Hepatocyte (in vitro differentiated cells): ENCODE results near the gene CHAC1. TPM values are rescaled to one million over a fixed set of nuclear protein-coding genes. Genes with fewer than 3 reads are reported as not detected.
A peak's percentile ranks its signal among the peaks of the same experiment; 100 is the strongest.

Source experiments
- DNase-seq: peaks from one replicate; pipeline ENCODE4 v3.0.0-alpha.2; 2016; ENCODE audit warnings: low spot score
- H2AFZ ChIP-seq: fragments of 200-600 bp; sonication (generic); 2 replicates; pipeline ENCODE4 v1.6.0; 2016; ENCODE audit warnings: antibody characterized with exemption, mild to moderate bottlenecking
- H3K27ac ChIP-seq: fragments of 200-600 bp; sonication (generic); 2 replicates; pipeline ENCODE4 v1.5.1; 2016; ENCODE audit warnings: mild to moderate bottlenecking
- H3K27me3 ChIP-seq: fragments of 200-600 bp; sonication (generic); 2 replicates; pipeline ENCODE4 v1.6.1; 2016
- H3K36me3 ChIP-seq: fragments of 200-600 bp; sonication (generic); replicated peaks from 2 replicates; pipeline ENCODE4 v1.5.1; 2016; ENCODE audit warnings: low read depth; ENCODE audit not compliant: insufficient read depth
- H3K4me1 ChIP-seq: fragments of 200-600 bp; sonication (generic); 2 replicates; pipeline ENCODE4 v1.5.1; 2016; ENCODE audit warnings: mild to moderate bottlenecking, moderate library complexity; ENCODE audit not compliant: insufficient read depth
- H3K4me2 ChIP-seq: fragments of 200-600 bp; sonication (generic); 2 replicates; pipeline ENCODE4 v1.6.0; 2016
- H3K4me3 ChIP-seq: fragments of 200-600 bp; sonication (generic); 2 replicates; pipeline ENCODE4 v1.5.1; 2016; ENCODE audit warnings: mild to moderate bottlenecking
- H3K79me2 ChIP-seq: fragments of 200-600 bp; sonication (generic); 2 replicates; pipeline ENCODE4 v1.6.0; 2017; ENCODE audit warnings: mild to moderate bottlenecking
- H3K9me2 ChIP-seq: fragments of 200-600 bp; sonication (generic); replicated peaks from 2 replicates; pipeline ENCODE4 v1.6.0; 2017; ENCODE audit warnings: mild to moderate bottlenecking; ENCODE audit not compliant: insufficient read depth
- H3K9me3 ChIP-seq: fragments of 200-600 bp; sonication (generic); 2 replicates; pipeline ENCODE4 v1.5.1; 2016; ENCODE audit warnings: low read depth, mild to moderate bottlenecking
- H4K20me1 ChIP-seq: fragments of 200-600 bp; sonication (generic); 2 replicates; pipeline ENCODE4 v1.6.0; 2016; ENCODE audit warnings: mild to moderate bottlenecking; ENCODE audit not compliant: insufficient read depth, poor library complexity, severe bottlenecking
- CTCF ChIP-seq: fragments of 200-600 bp; sonication (generic); IDR thresholded peaks from 2 replicates; pipeline ENCODE4 v1.5.1; 2016; ENCODE audit warnings: antibody characterized with exemption, mild to moderate bottlenecking; ENCODE audit not compliant: poor library complexity
- EZH2 ChIP-seq: fragments of 200-600 bp; sonication (generic); IDR thresholded peaks from 2 replicates; pipeline ENCODE4 v1.6.1; 2016; ENCODE audit warnings: antibody characterized with exemption, mild to moderate bottlenecking, borderline replicate concordance
- EZH2phosphoT487 ChIP-seq: fragments of 200-600 bp; sonication (generic); IDR thresholded peaks from one replicate; pipeline ENCODE4 v1.6.1; 2018; ENCODE audit warnings: antibody characterized with exemption, mild to moderate bottlenecking, low read depth, moderate library complexity; ENCODE audit not compliant: unreplicated experiment, severe bottlenecking
- WGBS: methylation state at CpG from one replicate; pipeline ENCODE4 v1.1.6; 2016; ENCODE audit warnings: low lambda C conversion rate; ENCODE audit errors: missing lambda C conversion rate; 5-methylcytosine and 5-hydroxymethylcytosine counted together
- polyA plus RNA-seq: library from polyadenylated mRNA; unstranded; fragments of >200 nt; fragmentation: Nextera tagmentation; extraction: Ambion mirVana; gene quantifications from 2 replicates; pipeline ENCODE4 v1.2.1, GENCODE V29; 2016
- total RNA-seq: library from RNA; depleted of rRNA; stranded (reverse); fragments of >200 nt; gene quantifications from 2 replicates; pipeline ENCODE4 v1.2.3, GENCODE V29; 2014

CHAC1 gene
- total and polyA plus RNA-seq, 2 experiments from 2014 or later = 16.2 to 22.1 TPM

- H3K27me3 ChIP-seq = peaks cover 47% of the 10 kb centered on the region
- no peak overlapping the region for H3K27ac ChIP-seq
- 2% methylated on average over 48 of the region's 56 CpGs for WGBS
- peak; percentile 74 for DNase-seq
- no peaks in the 10 kb centered on the region for H3K79me2 ChIP-seq
- peak overlapping the region; percentile 19 for H3K4me3 ChIP-seq
- peaks cover 77% of the 10 kb centered on the region for H3K4me1 ChIP-seq
- no peaks in the 10 kb centered on the region for H3K9me2 ChIP-seq
- peak overlapping the region; percentile 56 for H2AFZ ChIP-seq
- no peaks in the 10 kb centered on the region for H3K9me3 ChIP-seq
- peaks cover 3% of the 10 kb centered on the region for H4K20me1 ChIP-seq
- TF ChIP-seq CTCF = no peak
- no peak for TF ChIP-seq EZH2phosphoT487
- TF ChIP-seq EZH2 = no peak
- H3K36me3 ChIP-seq = no peaks in the 10 kb centered on the region
- peak overlapping the region; percentile 99 for H3K4me2 ChIP-seq
Measured at GRCh38 chr15:40929660-40930429, 23.4 kb upstream of the CHAC1 start.

GRCh38 chr15:40930430-40931299 lies 22.6 kb upstream of the CHAC1 start:
- Histone ChIP-seq H4K20me1 (peaks cover 3% of the 10 kb centered on the region), H3K9me3 (no peaks in the 10 kb centered on the region), H3K27ac (no peak overlapping the region), H3K4me1 (peaks cover 73% of the 10 kb centered on the region), H3K27me3 (peaks cover 39% of the 10 kb centered on the region), H3K4me3 (peak overlapping the region; percentile 60), H2AFZ (peak overlapping the region; percentile 28), H3K79me2 (no peaks in the 10 kb centered on the region), H3K36me3 (no peaks in the 10 kb centered on the region), H3K4me2 (peak overlapping the region; percentile 99), H3K9me2 (no peaks in the 10 kb centered on the region)
- 2% methylated on average over 41 of the region's 46 CpGs for WGBS
- peak; percentile 74 for DNase-seq
- no peak for TF ChIP-seq EZH2phosphoT487
- peak; percentile 78 for TF ChIP-seq CTCF
- TF ChIP-seq EZH2 = peak; percentile 45

GRCh38 chr15:40931300-40932142 lies 21.8 kb upstream of the CHAC1 start:
- Histone ChIP-seq H3K9me3 (no peaks in the 10 kb centered on the region), H3K27ac (peak overlapping the region; percentile 85), H3K4me2 (peak overlapping the region; percentile 99), H3K4me1 (peaks cover 65% of the 10 kb centered on the region), H3K4me3 (no peak overlapping the region), H2AFZ (no peak overlapping the region), H3K9me2 (no peaks in the 10 kb centered on the region), H3K36me3 (no peaks in the 10 kb centered on the region), H3K79me2 (no peaks in the 10 kb centered on the region), H4K20me1 (peaks cover 3% of the 10 kb centered on the region), H3K27me3 (peaks cover 31% of the 10 kb centered on the region)
- 88% methylated on average over 16 of the region's 16 CpGs for WGBS
- no peak for TF ChIP-seq EZH2
- no peak for TF ChIP-seq CTCF
- no peak for TF ChIP-seq EZH2phosphoT487
- DNase-seq = no peak
